Trophoblast cell (in vitro differentiated cells and primary cell): ENCODE measurements around the gene DOCK2.

ENCODE experiments used
- DNase-seq, 2 donors: peaks; one replicate each; pipeline ENCODE4 v3.0.0-alpha.2; 2016
- H2AFZ ChIP-seq: 2 replicates; pipeline ENCODE4 v1.6.1; 2013; ENCODE audit warnings: low read length, moderate library complexity, mild to moderate bottlenecking; ENCODE audit not compliant: insufficient read depth, poor library complexity
- H2AK5ac ChIP-seq: 2 replicates; pipeline ENCODE4 v1.6.1; 2013; ENCODE audit warnings: mild to moderate bottlenecking, low read length
- H2BK120ac ChIP-seq: 2 replicates; pipeline ENCODE4 v1.6.1; 2013; ENCODE audit warnings: low read length, mild to moderate bottlenecking, moderate library complexity; ENCODE audit not compliant: insufficient read depth, poor library complexity
- H2BK12ac ChIP-seq: 2 replicates; pipeline ENCODE4 v1.6.1; 2013; ENCODE audit warnings: mild to moderate bottlenecking, low read length, moderate library complexity
- H2BK5ac ChIP-seq: 2 replicates; pipeline ENCODE4 v1.6.1; 2013; ENCODE audit warnings: low read length, low read depth, moderate library complexity, mild to moderate bottlenecking; ENCODE audit not compliant: poor library complexity
- H3K14ac ChIP-seq: 2 replicates; pipeline ENCODE4 v1.6.1; 2013; ENCODE audit warnings: mild to moderate bottlenecking, low read length
- H3K18ac ChIP-seq: 2 replicates; pipeline ENCODE4 v1.6.1; 2013; ENCODE audit warnings: mild to moderate bottlenecking, low read length
- H3K23ac ChIP-seq: 2 replicates; pipeline ENCODE4 v1.6.1; 2013; ENCODE audit warnings: low read length
- H3K27ac ChIP-seq: 2 replicates; pipeline ENCODE4 v1.5.1; 2013; ENCODE audit warnings: low read depth, mild to moderate bottlenecking, inconsistent platforms, low read length, moderate library complexity
- H3K27me3 ChIP-seq: 2 replicates; pipeline ENCODE4 v1.6.1; 2013; ENCODE audit warnings: inconsistent platforms, mild to moderate bottlenecking, low read length, moderate library complexity; ENCODE audit not compliant: insufficient read depth
- H3K36me3 ChIP-seq, 2 experiments: 1 replicate in 1 of 2; 2 replicates in 1 of 2; pipeline ENCODE4 v1.6.1; 2013; ENCODE audit warnings: low read length in 2 of 2, mild to moderate bottlenecking in 2 of 2, moderate library complexity in 1 of 2; ENCODE audit not compliant: insufficient read depth in 2 of 2, control insufficient read depth in 1 of 2
- H3K4ac ChIP-seq: 2 replicates; pipeline ENCODE4 v1.6.1; 2013; ENCODE audit warnings: low read depth, mild to moderate bottlenecking, low read length, moderate library complexity
- H3K4me1 ChIP-seq, 2 experiments: 1 replicate in 1 of 2; 2 replicates in 1 of 2; pipeline ENCODE4 v1.6.1; 2013; ENCODE audit warnings: low read length in 2 of 2, mild to moderate bottlenecking in 2 of 2, moderate library complexity in 1 of 2; ENCODE audit not compliant: insufficient read depth in 2 of 2, control insufficient read depth in 1 of 2
- H3K4me2 ChIP-seq: 2 replicates; pipeline ENCODE4 v1.6.1; 2013; ENCODE audit warnings: inconsistent platforms, mild to moderate bottlenecking, low read length, moderate library complexity
- H3K4me3 ChIP-seq: 2 replicates; pipeline ENCODE4 v1.5.1; 2013; ENCODE audit warnings: mild to moderate bottlenecking, low read depth, low read length, inconsistent platforms
- H3K79me1 ChIP-seq: one replicate; pipeline ENCODE4 v1.6.1; 2013; ENCODE audit warnings: low read length
- H3K79me2 ChIP-seq: 2 replicates; pipeline ENCODE4 v1.6.1; 2013; ENCODE audit warnings: low read length, mild to moderate bottlenecking; ENCODE audit not compliant: control insufficient read depth, insufficient read depth, poor library complexity
- H3K9ac ChIP-seq: 2 replicates; pipeline ENCODE4 v1.6.1; 2013; ENCODE audit warnings: mild to moderate bottlenecking, low read length
- H3K9me3 ChIP-seq: 2 replicates; pipeline ENCODE4 v1.6.1; 2013; ENCODE audit warnings: low read depth, mild to moderate bottlenecking, control low read depth, inconsistent platforms, low read length; ENCODE audit not compliant: insufficient read depth
- H4K12ac ChIP-seq: 2 replicates; pipeline ENCODE4 v1.6.1; 2013; ENCODE audit warnings: low read depth, mild to moderate bottlenecking, low read length, moderate library complexity
- H4K8ac ChIP-seq: 2 replicates; pipeline ENCODE4 v1.6.1; 2013; ENCODE audit warnings: low read depth, mild to moderate bottlenecking, low read length, moderate library complexity
- H4K91ac ChIP-seq: one replicate; pipeline ENCODE4 v1.6.1; 2013; ENCODE audit warnings: low read depth, mild to moderate bottlenecking, low read length, moderate library complexity
- WGBS: extraction: QIAGEN DNeasy Blood & Tissue Kit; methylation state at CpG from one replicate; pipeline ENCODE4 v1.1.7; 2013; ENCODE audit warnings: missing lambda C conversion rate; ENCODE audit not compliant: insufficient read length, insufficient coverage; ENCODE audit errors: extremely low coverage; 5-methylcytosine and 5-hydroxymethylcytosine counted together

The DOCK2 gene

GRCh38 chr5:170104299-170104698 lies 467.2 kb downstream of the DOCK2 start:
- Histone ChIP-seq H3K14ac (no peak overlapping the region), H3K18ac (no peak overlapping the region), H2BK120ac (no peak overlapping the region), H3K4me2 (no peak overlapping the region), H3K79me2 (no peaks in the 10 kb centered on the region), H2AK5ac (no peak overlapping the region), H3K4me3 (no peak overlapping the region), H2AFZ (no peak overlapping the region), H3K36me3 (no peaks in the 10 kb centered on the region), H3K27me3 (no peaks in the 10 kb centered on the region), H3K9me3 (peaks cover 2% of the 10 kb centered on the region), H3K4ac (no peak overlapping the region), H2BK12ac (no peak overlapping the region), H3K4me1 (peaks cover 3% of the 10 kb centered on the region in 2 experiments), H3K27ac (no peak overlapping the region), H2BK5ac (no peak overlapping the region), H3K23ac (no peak overlapping the region), H4K91ac (no peak overlapping the region), H4K8ac (no peak overlapping the region), H3K79me1 (no peaks in the 10 kb centered on the region), H3K9ac (no peak overlapping the region), H4K12ac (no peak overlapping the region)
- no peak for DNase-seq
- WGBS: no CpG with 5 or more reads among the region's 6 CpGs

- Histone ChIP-seq H3K4me1 (peaks cover 3 to 4% of the 10 kb centered on the region in 2 experiments), H3K27ac (no peak overlapping the region), H4K12ac (no peak overlapping the region), H3K36me3 (no peaks in the 10 kb centered on the region), H3K4me2 (no peak overlapping the region), H3K4me3 (peak overlapping the region; percentile 47), H3K14ac (no peak overlapping the region), H3K27me3 (no peaks in the 10 kb centered on the region), H2BK5ac (no peak overlapping the region), H3K18ac (no peak overlapping the region), H2BK120ac (no peak overlapping the region), H4K91ac (no peak overlapping the region), H2BK12ac (no peak overlapping the region), H3K79me1 (no peaks in the 10 kb centered on the region), H2AK5ac (no peak overlapping the region), H2AFZ (no peak overlapping the region), H3K4ac (no peak overlapping the region), H3K23ac (no peak overlapping the region), H3K9me3 (peaks cover 2% of the 10 kb centered on the region), H3K9ac (no peak overlapping the region), H3K79me2 (no peaks in the 10 kb centered on the region), H4K8ac (no peak overlapping the region)
- DNase-seq: no peak
- 100% methylated on average over 9 of the region's 26 CpGs for WGBS
Observed at GRCh38 chr5:170104710-170105109, 467.6 kb downstream of the DOCK2 start.

GRCh38 chr5:170105642-170106611 lies 468.9 kb downstream of the DOCK2 start, which contains the start of gene FOXI1:
FOXI1 (plus strand) TSS chr5:170105897; CDS start chr5:170105958, 61 bp downstream.
- Histone ChIP-seq H3K9ac (no peak within 1 kb of the TSS), H3K36me3 (no peaks in the 10 kb centered on the region), H3K79me2 (no peaks in the 10 kb centered on the region), H3K14ac (no peak within 1 kb of the TSS), H2BK120ac (no peak within 1 kb of the TSS), H2BK12ac (no peak within 1 kb of the TSS), H4K91ac (no peak within 1 kb of the TSS), H3K4me1 (peaks cover 4 to 10% of the 10 kb centered on the region in 2 experiments), H2AK5ac (no peak within 1 kb of the TSS), H2AFZ (no peak within 1 kb of the TSS), H4K8ac (no peak within 1 kb of the TSS), H3K27me3 (no peaks in the 10 kb centered on the region), H3K27ac (no peak within 1 kb of the TSS), H3K4ac (no peak within 1 kb of the TSS), H4K12ac (no peak within 1 kb of the TSS), H3K4me3 (peak within 1 kb of the TSS; percentile 47), H2BK5ac (no peak within 1 kb of the TSS), H3K4me2 (no peak within 1 kb of the TSS), H3K79me1 (no peaks in the 10 kb centered on the region), H3K9me3 (peaks cover 2% of the 10 kb centered on the region), H3K18ac (no peak within 1 kb of the TSS), H3K23ac (no peak within 1 kb of the TSS)
- WGBS: no CpG with 5 or more reads among the region's 53 CpGs
- DNase-seq: no peak

- Histone ChIP-seq H4K8ac (no peak overlapping the region), H3K14ac (no peak overlapping the region), H3K79me2 (no peaks in the 10 kb centered on the region), H3K4ac (no peak overlapping the region), H3K4me3 (no peak overlapping the region), H2AK5ac (no peak overlapping the region), H3K23ac (no peak overlapping the region), H4K91ac (no peak overlapping the region), H4K12ac (no peak overlapping the region), H3K4me1 (peaks cover 10 to 14% of the 10 kb centered on the region in 2 experiments), H3K9me3 (peaks cover 2% of the 10 kb centered on the region), H2AFZ (no peak overlapping the region), H3K27me3 (no peaks in the 10 kb centered on the region), H3K27ac (no peak overlapping the region), H2BK12ac (no peak overlapping the region), H3K9ac (no peak overlapping the region), H3K36me3 (no peaks in the 10 kb centered on the region), H2BK120ac (no peak overlapping the region), H3K4me2 (no peak overlapping the region), H3K18ac (no peak overlapping the region), H3K79me1 (peaks cover 2% of the 10 kb centered on the region), H2BK5ac (no peak overlapping the region)
- WGBS: no CpG with 5 or more reads among the region's 2 CpGs
- DNase-seq: no peak
Observed at GRCh38 chr5:170107674-170108073, 470.6 kb downstream of the DOCK2 start.
